T-helper 1 cell treated with Interleukin-12 subunit alpha and Interleukin-12 subunit beta and Interleukin-4 antibody, amounts not matched to agents 30 μg/mL and 1 μg/mL, for 36 hours (primary cell): Measurements from ENCODE around the gene ANTKMT.
"Not testable (repeated sequence)": the region's sequence is repeated elsewhere in the genome, so short reads cannot be mapped to it uniquely, and the experiment has no call there.

ENCODE experiments used
- H3K27ac Mint-ChIP-seq: one replicate; pipeline ENCODE4 v1.8.0; 2021; ENCODE audit warnings: mild to moderate bottlenecking, mixed read lengths
- H3K27me3 Mint-ChIP-seq: one replicate; pipeline ENCODE4 v1.8.0; 2021; ENCODE audit warnings: low read depth, mixed read lengths
- H3K36me3 Mint-ChIP-seq: one replicate; pipeline ENCODE4 v1.8.0; 2021; ENCODE audit warnings: low read depth, mixed read lengths
- H3K4me1 Mint-ChIP-seq: one replicate; pipeline ENCODE4 v1.8.0; 2021; ENCODE audit warnings: low read depth, mixed read lengths
- H3K4me3 Mint-ChIP-seq: one replicate; pipeline ENCODE4 v1.8.0; 2021; ENCODE audit warnings: mild to moderate bottlenecking, moderate library complexity, mixed read lengths
- H3K9me3 Mint-ChIP-seq: one replicate; pipeline ENCODE4 v1.8.0; 2021; ENCODE audit warnings: mixed read lengths

The ANTKMT gene

DNA sequence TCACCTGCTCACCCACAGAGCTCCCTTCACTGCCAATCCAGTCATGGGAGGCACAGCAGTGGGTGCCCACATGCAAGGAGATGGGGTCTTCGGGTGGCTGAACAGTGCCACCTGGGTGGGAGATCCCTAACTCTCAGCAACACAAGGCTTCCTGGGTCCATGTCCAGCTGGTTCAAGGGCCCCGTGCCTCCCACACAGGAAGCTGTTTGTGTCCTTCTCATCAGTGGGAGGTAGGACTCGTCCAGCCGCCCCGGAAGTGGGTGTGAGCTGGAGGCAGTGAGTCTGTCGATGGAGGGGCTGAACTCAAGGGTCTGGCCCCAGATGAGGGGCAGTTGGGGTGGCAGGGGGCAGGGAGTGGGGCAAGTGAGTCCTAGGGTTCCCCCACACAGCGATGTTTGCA is 16.9 kb upstream of the ANTKMT start:
- H3K36me3 Mint-ChIP-seq = no peaks in the 10 kb centered on the region
- no peaks in the 10 kb centered on the region for H3K4me1 Mint-ChIP-seq
- H3K27me3 Mint-ChIP-seq = peaks cover 52% of the 10 kb centered on the region
- no peak overlapping the region for H3K27ac Mint-ChIP-seq
- no peaks in the 10 kb centered on the region for H3K9me3 Mint-ChIP-seq
- no peak overlapping the region for H3K4me3 Mint-ChIP-seq

DNA sequence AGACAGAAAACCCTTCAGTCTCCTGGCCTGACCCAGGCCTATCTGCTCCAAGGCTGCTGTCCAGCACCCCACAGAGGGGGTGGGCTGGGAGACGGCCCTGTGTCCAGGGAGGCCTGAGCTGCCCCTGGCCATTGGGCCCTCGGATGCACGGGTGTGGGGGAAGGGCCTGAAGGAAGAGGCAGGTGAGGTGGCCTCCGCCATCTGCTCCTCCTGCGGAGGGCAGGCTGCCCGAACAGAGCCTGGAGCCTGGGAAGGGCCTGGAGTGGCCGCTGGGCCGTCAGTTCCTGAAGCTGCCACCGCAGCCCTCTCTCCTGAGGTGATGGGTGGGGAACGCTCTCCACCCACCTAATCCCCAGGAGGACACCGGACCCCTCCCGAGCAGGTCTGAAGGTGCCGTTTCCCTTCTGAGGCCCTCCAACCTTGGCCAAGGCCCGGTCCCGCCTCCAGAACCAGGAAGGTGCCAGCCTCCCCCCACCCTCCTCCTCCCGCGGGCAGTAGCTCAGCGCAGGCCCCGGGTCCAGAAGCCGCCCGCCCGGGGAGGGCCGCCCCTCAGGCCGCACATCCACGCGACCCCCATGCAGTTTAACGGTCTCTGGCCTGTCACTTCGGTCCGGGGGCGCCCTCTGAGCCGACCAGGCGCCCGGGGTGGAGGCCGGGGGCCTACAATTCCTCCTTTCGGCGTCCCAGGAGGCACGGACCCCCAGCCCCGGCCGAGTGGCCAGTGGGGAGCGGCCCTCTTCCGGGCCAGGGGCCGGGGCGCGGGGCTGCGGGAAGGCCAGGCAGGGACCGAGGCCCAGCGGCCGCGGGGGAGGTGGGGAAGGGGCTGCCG is 16.2 kb upstream of the ANTKMT start:
- peaks cover 60% of the 10 kb centered on the region for H3K27me3 Mint-ChIP-seq

DNA sequence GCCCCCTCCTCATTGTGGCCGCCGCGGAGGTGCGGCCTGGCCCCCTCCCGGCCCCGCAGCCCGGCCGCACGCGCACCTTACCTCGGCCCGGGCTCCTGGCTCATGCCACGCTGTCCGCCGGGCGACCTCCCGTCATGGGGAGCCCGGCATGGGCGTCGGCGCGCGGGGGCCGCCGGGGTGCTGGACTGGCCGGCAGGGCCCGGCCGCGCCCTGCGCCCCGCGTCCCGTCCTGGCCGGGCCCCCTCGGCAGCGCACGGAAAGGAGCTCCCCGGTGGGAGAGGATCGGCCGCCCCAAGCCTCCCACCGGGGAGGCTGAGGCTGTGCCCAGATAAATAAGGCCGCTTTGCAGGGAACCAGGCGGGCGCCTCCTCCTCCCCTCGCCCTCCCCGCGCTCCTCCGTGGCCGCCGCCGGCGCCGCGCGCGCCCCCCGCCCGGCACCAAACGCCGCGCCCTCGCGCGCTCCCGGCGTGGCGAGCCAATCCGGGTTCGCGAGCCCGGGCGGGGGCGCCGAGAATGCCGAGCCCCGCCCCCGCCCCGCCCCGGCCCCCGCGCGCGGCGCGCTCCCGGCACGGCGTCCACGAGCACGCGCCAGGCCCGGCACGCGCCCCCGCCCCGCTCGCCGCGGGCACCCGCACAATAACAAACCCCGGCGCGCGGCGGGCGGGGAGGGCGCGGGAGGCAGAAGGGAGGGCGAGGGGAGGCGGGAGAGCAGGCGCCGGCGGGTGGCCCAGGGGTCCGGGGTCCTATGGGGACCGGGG is 15.3 kb upstream of the ANTKMT start, which contains the start of gene FBXL16:
TSS of gene FBXL16 (minus strand) at position 371 of the 758 bp plus-strand sequence. CDS start 8,396 bp downstream, outside the sequence.
- Mint-ChIP-seq H3K27me3 (peaks cover 57% of the 10 kb centered on the region), H3K4me3 (no peak within 1 kb of the TSS)

More for the DNA sequence above, 16.2 kb upstream of the ANTKMT start:
- no peaks in the 10 kb centered on the region for H3K9me3 Mint-ChIP-seq
- H3K4me1 Mint-ChIP-seq = no peaks in the 10 kb centered on the region
- H3K36me3 Mint-ChIP-seq = no peaks in the 10 kb centered on the region
- H3K27ac Mint-ChIP-seq = no peak overlapping the region
- H3K4me3 Mint-ChIP-seq = no peak overlapping the region

DNA sequence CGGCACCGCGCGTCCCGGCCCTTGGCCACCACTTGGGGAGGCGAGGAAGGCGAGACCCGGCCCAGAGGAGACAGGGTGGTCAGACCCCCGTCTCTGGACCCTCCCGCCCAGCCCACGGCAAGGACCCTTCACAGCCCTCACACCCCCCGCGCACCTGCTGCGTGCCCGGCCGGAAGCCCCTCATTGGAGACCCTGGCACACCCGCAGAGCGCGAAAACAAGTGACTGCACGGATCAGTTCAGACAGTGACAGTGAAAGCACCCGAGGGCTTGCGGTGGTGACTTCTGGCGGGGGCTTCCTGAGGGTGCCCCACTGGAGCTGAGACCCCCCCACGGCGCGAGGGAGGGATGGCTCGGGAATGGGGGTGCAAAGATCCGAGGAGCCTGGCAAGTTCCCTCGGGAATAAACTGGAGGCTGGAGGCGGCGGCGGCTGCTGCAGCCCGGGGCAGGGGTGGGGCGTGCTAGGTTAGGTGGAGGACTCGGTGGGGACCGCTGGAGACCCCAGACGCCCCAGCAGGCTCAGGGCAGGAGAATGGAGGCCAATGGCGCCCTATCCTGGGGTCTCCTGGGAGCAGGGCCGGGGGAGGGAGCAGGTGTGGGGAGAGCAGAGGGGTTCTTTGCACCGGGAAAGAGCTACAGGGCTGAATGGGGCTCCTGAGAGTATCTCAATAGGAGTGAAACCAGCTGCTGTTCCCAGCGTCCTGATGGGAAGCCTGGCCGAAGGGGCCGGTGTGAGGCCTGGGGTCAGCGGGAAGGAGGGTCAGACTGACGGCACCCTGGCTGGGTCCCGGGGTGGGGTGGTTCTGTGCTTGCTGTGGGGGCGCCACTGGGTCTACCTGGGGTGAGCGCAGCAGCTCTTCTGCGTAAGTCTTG is 14.5 kb upstream of the ANTKMT start:
- Mint-ChIP-seq H3K4me3 (no peak overlapping the region), H3K27ac (no peak overlapping the region), H3K9me3 (no peaks in the 10 kb centered on the region), H3K27me3 (peaks cover 53% of the 10 kb centered on the region), H3K4me1 (no peaks in the 10 kb centered on the region), H3K36me3 (no peaks in the 10 kb centered on the region)

More for the DNA sequence above, 15.3 kb upstream of the ANTKMT start, which contains the start of gene FBXL16:
- Mint-ChIP-seq H3K9me3 (no peaks in the 10 kb centered on the region), H3K4me1 (no peaks in the 10 kb centered on the region), H3K36me3 (no peaks in the 10 kb centered on the region), H3K27ac (no peak within 1 kb of the TSS)

DNA sequence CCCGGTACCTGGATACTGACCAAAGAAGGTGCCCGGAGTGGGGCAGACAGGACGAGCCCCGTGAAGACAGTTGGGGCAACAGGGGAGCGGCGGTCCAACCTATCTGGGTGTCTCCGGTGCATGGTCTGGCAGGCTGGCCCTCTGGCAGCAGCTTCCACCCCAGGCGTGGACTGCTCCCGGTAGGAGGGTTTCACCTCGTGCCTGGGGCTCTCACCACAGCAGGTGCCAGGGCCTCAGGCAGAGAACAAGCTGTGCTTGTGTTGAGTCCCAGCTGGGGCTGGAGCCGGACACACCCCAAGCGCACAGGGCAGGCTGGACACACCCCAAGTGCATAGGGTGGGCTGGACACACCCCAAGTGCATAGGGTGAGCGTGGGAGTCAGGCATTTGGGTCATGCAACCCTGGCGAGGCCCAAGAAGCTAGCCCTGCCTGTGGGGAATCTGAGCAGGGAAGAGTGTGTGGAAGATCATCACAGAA is 13.8 kb upstream of the ANTKMT start:
- no peaks in the 10 kb centered on the region for H3K36me3 Mint-ChIP-seq
- H3K4me3 Mint-ChIP-seq = no peak overlapping the region
- no peaks in the 10 kb centered on the region for H3K4me1 Mint-ChIP-seq
- no peaks in the 10 kb centered on the region for H3K9me3 Mint-ChIP-seq
- H3K27me3 Mint-ChIP-seq = peaks cover 49% of the 10 kb centered on the region
- H3K27ac Mint-ChIP-seq = no peak overlapping the region

DNA sequence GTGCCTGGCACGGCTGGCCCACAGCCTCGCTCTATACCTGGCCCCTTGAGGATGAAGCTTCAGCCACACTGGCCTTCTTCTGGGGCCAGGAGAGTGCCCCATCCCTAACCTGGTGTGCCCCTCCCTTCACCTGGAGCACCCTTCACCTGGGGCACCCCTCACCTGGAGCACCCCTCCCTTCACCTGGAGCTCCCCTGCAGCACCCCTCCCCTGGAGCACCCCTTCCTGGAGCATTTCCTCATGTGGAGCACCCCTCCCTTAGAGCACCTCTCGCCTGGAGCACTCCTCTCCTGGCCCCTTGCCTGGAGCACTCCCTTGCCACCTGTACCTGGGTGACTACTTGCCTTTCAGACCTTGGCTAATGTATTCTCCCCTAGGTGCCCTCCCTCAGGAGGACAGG is 12.9 kb upstream of the ANTKMT start:
- peaks cover 44% of the 10 kb centered on the region for H3K27me3 Mint-ChIP-seq
- no peak overlapping the region for H3K27ac Mint-ChIP-seq
- H3K9me3 Mint-ChIP-seq = no peaks in the 10 kb centered on the region
- H3K36me3 Mint-ChIP-seq = no peaks in the 10 kb centered on the region
- H3K4me1 Mint-ChIP-seq = no peaks in the 10 kb centered on the region
- no peak overlapping the region for H3K4me3 Mint-ChIP-seq

DNA sequence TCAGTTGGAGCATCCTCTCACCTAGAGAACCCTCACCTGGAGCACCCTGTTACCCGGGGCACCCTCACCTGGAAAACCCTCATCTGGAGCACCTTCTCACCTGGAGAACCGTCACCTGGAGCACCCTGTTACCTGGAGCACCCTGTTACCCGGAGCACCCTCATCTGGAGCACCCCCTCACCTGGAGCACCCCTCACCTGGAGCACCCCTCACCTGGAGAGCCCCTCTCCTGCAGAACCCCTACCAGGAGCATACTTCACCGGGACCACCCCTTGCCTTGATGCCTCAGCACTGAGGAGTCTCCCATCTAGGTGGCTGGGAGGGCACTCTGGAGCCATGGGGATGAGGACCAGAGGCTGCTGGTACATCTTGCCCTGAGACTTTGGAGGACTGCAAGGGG is 12.0 kb upstream of the ANTKMT start:
- no peaks in the 10 kb centered on the region for H3K4me1 Mint-ChIP-seq
- peaks cover 47% of the 10 kb centered on the region for H3K27me3 Mint-ChIP-seq

DNA sequence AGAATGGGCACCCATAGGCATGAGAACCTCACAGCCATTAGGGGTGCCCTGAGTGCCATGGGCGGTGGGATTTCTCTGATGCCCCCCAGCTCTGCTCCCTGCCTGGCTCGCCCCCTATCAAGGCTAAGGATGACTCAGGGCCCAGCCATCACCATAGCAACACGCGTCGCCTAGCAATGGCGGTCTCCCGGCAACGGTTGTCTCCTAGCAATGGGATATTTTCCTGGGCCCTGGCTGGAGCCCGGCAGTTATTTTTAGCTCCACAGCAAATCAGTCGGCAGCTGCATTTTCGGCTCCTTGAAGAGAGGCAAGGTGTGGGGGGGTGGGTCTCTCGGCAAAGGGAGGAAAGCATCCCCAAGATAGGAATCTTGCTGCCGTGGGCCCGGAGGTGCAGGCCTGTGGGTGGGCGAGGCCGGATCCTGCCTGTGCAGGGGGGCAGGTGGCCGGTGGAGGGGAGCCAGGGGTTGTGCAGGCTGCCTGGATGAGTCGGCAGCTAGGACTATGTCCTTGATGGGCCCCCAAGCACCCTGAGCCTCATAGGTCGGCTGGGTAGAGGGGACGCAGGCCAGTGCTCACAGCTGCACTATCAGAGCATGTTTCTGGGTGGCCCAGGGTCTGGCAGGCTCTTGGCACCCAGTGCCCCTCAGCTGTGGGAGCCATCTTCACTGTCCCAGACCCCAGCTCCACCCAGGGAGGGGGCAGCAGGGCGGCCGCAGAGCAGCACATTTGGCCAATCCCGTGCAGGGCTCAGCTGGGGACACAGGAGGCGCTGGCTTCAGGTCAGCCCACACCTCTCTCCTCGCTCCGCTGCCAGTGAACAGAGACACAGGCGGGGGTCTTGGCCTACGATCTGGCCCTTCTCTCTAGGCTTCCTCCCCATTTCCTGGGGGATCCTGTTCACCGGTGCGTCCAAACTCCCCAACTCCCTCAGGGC is 11.1 kb upstream of the ANTKMT start:
- Mint-ChIP-seq H3K27me3 (peaks cover 46% of the 10 kb centered on the region), H3K4me1 (no peaks in the 10 kb centered on the region), H3K36me3 (no peaks in the 10 kb centered on the region), H3K9me3 (no peaks in the 10 kb centered on the region), H3K27ac (no peak overlapping the region), H3K4me3 (no peak overlapping the region)

More for the DNA sequence above, 12.0 kb upstream of the ANTKMT start:
- no peak overlapping the region for H3K4me3 Mint-ChIP-seq
- H3K36me3 Mint-ChIP-seq = no peaks in the 10 kb centered on the region
- no peak overlapping the region for H3K27ac Mint-ChIP-seq
- H3K9me3 Mint-ChIP-seq = no peaks in the 10 kb centered on the region

DNA sequence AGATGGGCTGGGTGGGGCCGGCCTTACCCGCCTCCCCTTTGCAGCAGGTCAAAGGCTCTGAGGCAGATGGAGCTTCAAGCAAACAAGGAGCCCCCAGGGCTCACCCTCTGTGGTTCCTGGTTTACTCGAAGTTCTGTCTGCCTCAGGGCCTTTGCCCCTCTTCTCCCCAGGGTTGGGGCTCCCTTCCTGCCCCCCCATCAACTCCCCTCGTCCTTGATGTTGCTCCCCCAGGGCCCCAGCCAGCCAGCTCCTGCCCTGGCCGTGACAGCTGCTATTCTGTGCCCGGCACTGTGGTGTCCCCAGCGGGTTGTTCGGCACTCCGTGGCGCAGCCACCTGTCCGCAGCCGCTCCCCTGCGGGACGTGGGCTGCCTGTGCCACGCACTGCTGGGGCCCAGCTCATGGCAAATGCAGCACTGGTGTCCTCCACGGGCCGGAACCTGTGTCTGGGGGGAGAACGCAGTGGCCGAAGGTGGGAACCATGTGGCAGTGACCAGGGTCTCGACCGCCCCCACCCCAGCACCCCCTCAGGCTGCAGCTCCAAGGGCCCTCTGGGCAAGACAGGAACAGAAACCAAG is 10.4 kb upstream of the ANTKMT start:
- Mint-ChIP-seq H3K4me3 (no peak overlapping the region), H3K27me3 (peaks cover 46% of the 10 kb centered on the region), H3K36me3 (no peaks in the 10 kb centered on the region), H3K9me3 (no peaks in the 10 kb centered on the region), H3K27ac (no peak overlapping the region), H3K4me1 (no peaks in the 10 kb centered on the region)

DNA sequence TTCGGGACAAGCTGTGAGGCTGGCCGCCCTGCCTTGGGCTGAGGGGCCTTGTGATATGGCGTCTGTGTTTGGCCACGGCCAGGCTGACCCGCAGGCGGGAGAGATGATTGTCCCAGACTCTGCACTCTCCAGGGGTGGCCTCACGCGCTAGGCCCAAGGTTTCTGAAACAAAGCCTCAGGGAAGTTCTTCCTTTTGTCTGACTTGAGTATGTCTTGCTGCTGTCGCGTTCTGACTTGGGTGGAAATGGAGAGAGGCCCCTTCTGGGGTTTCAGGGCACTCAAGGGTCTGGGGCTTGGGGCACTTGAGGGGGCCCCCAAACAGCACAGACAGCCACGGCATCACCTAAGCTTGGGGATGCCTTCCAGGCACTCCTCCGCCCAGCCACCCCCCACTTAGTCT is 9.9 kb upstream of the ANTKMT start:
- no peak overlapping the region for H3K27ac Mint-ChIP-seq
- peaks cover 49% of the 10 kb centered on the region for H3K27me3 Mint-ChIP-seq
- no peaks in the 10 kb centered on the region for H3K9me3 Mint-ChIP-seq
- H3K4me3 Mint-ChIP-seq = no peak overlapping the region
- no peaks in the 10 kb centered on the region for H3K4me1 Mint-ChIP-seq
- no peaks in the 10 kb centered on the region for H3K36me3 Mint-ChIP-seq

DNA sequence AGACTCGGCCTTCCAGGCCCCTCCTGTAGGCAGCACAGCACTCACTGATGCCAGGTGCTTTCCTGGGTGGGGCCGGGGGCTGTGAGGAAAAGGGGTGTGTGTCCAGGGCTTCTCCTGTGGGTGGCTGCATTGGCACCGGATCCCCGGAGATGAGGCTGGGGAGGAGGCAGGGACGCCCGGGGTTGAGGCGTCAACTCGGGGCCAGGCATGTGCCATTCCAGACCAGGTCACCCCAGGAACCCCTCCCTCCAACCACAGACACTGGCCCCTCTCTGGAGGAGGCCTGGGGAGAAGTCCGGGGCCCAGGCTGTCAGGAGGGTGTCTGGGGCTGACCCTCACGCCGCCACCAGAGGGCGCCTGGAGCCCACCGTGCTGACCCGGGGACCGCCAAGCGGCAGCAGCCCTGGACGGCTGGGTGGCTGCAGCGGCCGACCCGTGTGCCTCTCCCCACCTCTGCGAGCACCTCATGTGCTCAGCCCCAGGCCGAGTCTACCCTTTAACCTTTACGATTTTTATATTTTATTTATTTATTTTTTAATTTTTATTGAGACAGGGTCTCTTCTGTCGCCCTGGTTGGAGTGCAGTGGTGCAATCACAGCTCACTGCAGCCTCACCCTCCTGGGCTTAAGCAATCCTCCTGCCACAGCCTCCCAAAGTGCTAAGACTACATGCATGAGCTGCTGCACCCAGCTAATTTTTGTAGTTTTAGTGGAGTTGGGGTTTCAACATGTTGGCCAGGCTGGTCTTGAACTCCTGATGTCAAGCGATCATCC is 9.2 kb upstream of the ANTKMT start:
- H3K27me3 Mint-ChIP-seq = peaks cover 48% of the 10 kb centered on the region
- no peaks in the 10 kb centered on the region for H3K4me1 Mint-ChIP-seq
- H3K27ac Mint-ChIP-seq = no peak overlapping the region
- H3K9me3 Mint-ChIP-seq = no peaks in the 10 kb centered on the region
- no peaks in the 10 kb centered on the region for H3K36me3 Mint-ChIP-seq
- no peak overlapping the region for H3K4me3 Mint-ChIP-seq

DNA sequence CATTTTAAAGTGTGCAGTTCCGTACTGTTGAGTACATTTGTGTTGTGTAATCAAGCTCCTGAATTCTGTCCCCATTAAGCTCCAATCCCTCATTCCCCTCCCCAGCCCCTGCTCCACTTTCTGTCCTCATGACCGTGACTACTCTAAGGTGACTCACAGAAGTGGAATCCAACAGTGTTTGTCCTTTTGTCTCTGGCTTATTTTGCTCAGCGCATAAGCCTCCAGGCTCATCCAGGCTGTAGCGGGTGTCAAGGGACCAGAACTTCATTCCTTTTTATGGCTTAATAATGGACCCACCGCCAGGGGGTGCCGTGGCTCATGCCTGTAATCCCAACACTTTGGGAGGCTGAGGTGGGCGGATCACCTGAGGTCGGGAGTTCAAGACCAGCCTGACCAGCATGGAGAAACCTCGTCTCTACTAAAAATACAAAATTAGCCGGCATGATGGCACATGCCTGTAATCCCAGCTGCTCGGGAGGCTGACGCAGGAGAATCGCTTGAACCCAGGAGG is 8.2 kb upstream of the ANTKMT start:
- H3K4me3 Mint-ChIP-seq, H3K27ac Mint-ChIP-seq, H3K9me3 Mint-ChIP-seq, H3K36me3 Mint-ChIP-seq, H3K4me1 Mint-ChIP-seq: not testable (repeated sequence)
- H3K27me3 Mint-ChIP-seq = peaks cover 40% of the 10 kb centered on the region
